Neural progenitor cell (in vitro differentiated cells): ENCODE data around the gene SCN1A. TPM values are rescaled to one million over a fixed set of nuclear protein-coding genes. Genes with fewer than 3 reads are reported as not detected.

Experiments used
- DNase-seq: peaks from one replicate; pipeline ENCODE4 v3.0.0-alpha.2; 2016; ENCODE audit warnings: low spot score
- H2AFZ ChIP-seq: fragments of 200-600 bp; sonication (generic); replicated peaks from 2 replicates; pipeline ENCODE4 v1.6.1; 2016; ENCODE audit warnings: antibody characterized with exemption
- H3F3A ChIP-seq: fragments of 200-600 bp; sonication (generic); 2 replicates; pipeline ENCODE4 v1.6.1; 2016; ENCODE audit warnings: antibody characterized with exemption, low read depth
- H3K27ac ChIP-seq: fragments of 200-600 bp; sonication (generic); 2 replicates; pipeline ENCODE4 v1.5.1; 2016; ENCODE audit warnings: mild to moderate bottlenecking
- H3K27me3 ChIP-seq: fragments of 200-600 bp; sonication (generic); 2 replicates; pipeline ENCODE4 v1.6.1; 2016; ENCODE audit warnings: mild to moderate bottlenecking, moderate library complexity
- H3K36me3 ChIP-seq: fragments of 200-600 bp; sonication (generic); 2 replicates; pipeline ENCODE4 v1.5.1; 2016
- H3K4me1 ChIP-seq: fragments of 200-600 bp; sonication (generic); 2 replicates; pipeline ENCODE4 v1.6.1; 2016; ENCODE audit warnings: mixed run types
- H3K4me2 ChIP-seq: fragments of 200-600 bp; sonication (generic); 2 replicates; pipeline ENCODE4 v1.6.1; 2016
- H3K4me3 ChIP-seq: fragments of 200-600 bp; sonication (generic); 2 replicates; pipeline ENCODE4 v1.5.1; 2016
- H3K79me2 ChIP-seq: fragments of 200-600 bp; sonication (generic); 2 replicates; pipeline ENCODE4 v1.6.1; 2016; ENCODE audit warnings: low read depth
- H3K9ac ChIP-seq: fragments of 200-600 bp; sonication (generic); 2 replicates; pipeline ENCODE4 v1.6.1; 2016
- H3K9me3 ChIP-seq: fragments of 200-600 bp; sonication (generic); 2 replicates; pipeline ENCODE4 v1.5.1; 2016; ENCODE audit warnings: low read depth
- H4K20me1 ChIP-seq: fragments of 200-600 bp; sonication (generic); 2 replicates; pipeline ENCODE4 v1.6.1; 2016; ENCODE audit warnings: low read depth
- H3K27ac Mint-ChIP-seq: 3 replicates; pipeline ENCODE4 v1.8.0; 2021; ENCODE audit warnings: mixed read lengths
- H3K27me3 Mint-ChIP-seq: 2 replicates; pipeline ENCODE4 v1.8.0; 2022; ENCODE audit warnings: low read depth, mild to moderate bottlenecking, inconsistent platforms, moderate library complexity, mixed read lengths; ENCODE audit not compliant: insufficient read depth
- H3K36me3 Mint-ChIP-seq: 3 replicates; pipeline ENCODE4 v1.8.0; 2021; ENCODE audit warnings: mixed read lengths
- H3K4me1 Mint-ChIP-seq: 3 replicates; pipeline ENCODE4 v1.8.0; 2021; ENCODE audit warnings: mixed read lengths
- H3K4me3 Mint-ChIP-seq: 3 replicates; pipeline ENCODE4 v1.8.0; 2021; ENCODE audit warnings: mild to moderate bottlenecking, moderate library complexity, mixed read lengths
- H3K9me3 Mint-ChIP-seq: 3 replicates; pipeline ENCODE4 v1.8.0; 2020; ENCODE audit warnings: mixed read lengths
- EZH2 ChIP-seq: fragments of 200-600 bp; sonication (generic); IDR thresholded peaks from 2 replicates; pipeline ENCODE4 v1.6.1; 2017; ENCODE audit warnings: antibody characterized with exemption, mild to moderate bottlenecking, moderate library complexity
- EZH2phosphoT487 ChIP-seq: fragments of 200-600 bp; sonication (generic); IDR thresholded peaks from 2 replicates; pipeline ENCODE4 v1.6.1; 2017; ENCODE audit warnings: antibody characterized with exemption
- total RNA-seq: library from RNA; depleted of rRNA; stranded (reverse); fragments of >200 nt; gene quantifications from 2 replicates; pipeline ENCODE4 v1.2.3, GENCODE V29; 2015; ENCODE audit warnings: low replicate concordance
- TF ChIP-seq, protein P1 (sequence below): fragments of 200-600 bp; sonication (generic); IDR thresholded peaks from 2 replicates; pipeline ENCODE4 v1.5.1; 2017; ENCODE audit warnings: antibody characterized with exemption, mild to moderate bottlenecking

SCN1A gene
- total RNA-seq, 1 donor from 2014 or later: 2.7 TPM

DNA sequence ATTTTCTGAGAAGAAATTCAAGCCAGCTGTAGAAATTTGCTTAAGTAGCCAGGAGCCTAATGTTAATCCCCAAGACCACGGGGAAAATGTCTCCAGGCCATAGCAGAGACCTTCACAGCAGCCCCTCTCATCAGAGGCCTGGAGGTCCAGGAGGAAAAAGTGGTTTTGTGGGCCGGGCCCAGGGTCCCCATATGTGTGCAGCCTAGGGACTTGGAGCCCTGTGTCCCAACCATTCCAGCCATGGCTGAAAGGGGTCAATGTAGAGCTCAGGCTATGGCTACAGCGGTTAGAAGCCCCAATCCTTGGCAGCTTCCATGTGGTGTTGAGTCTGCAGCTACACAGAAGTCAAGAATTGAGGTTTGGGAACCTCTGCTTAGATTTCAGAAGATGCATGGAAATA, 160.1 kb downstream of the SCN1A start:
- Histone ChIP-seq H3K4me2 (no peak overlapping the region), H3K36me3 (no peaks in the 10 kb centered on the region), H3F3A (no peaks in the 10 kb centered on the region), H3K27me3 (no peaks in the 10 kb centered on the region), H3K79me2 (no peaks in the 10 kb centered on the region), H4K20me1 (no peaks in the 10 kb centered on the region), H3K27ac (no peak overlapping the region), H3K4me3 (no peak overlapping the region), H3K9ac (no peak overlapping the region), H3K9me3 (no peaks in the 10 kb centered on the region), H2AFZ (no peak overlapping the region), H3K4me1 (no peaks in the 10 kb centered on the region)
- Mint-ChIP-seq H3K4me3 (no peak overlapping the region), H3K36me3 (no peaks in the 10 kb centered on the region), H3K9me3 (peaks cover 8% of the 10 kb centered on the region), H3K27ac (no peak overlapping the region), H3K27me3 (no peaks in the 10 kb centered on the region), H3K4me1 (no peaks in the 10 kb centered on the region)
- no peak for DNase-seq
- TF ChIP-seq EZH2phosphoT487 (no peak), EZH2 (no peak)
- TF ChIP-seq, protein P1, sequence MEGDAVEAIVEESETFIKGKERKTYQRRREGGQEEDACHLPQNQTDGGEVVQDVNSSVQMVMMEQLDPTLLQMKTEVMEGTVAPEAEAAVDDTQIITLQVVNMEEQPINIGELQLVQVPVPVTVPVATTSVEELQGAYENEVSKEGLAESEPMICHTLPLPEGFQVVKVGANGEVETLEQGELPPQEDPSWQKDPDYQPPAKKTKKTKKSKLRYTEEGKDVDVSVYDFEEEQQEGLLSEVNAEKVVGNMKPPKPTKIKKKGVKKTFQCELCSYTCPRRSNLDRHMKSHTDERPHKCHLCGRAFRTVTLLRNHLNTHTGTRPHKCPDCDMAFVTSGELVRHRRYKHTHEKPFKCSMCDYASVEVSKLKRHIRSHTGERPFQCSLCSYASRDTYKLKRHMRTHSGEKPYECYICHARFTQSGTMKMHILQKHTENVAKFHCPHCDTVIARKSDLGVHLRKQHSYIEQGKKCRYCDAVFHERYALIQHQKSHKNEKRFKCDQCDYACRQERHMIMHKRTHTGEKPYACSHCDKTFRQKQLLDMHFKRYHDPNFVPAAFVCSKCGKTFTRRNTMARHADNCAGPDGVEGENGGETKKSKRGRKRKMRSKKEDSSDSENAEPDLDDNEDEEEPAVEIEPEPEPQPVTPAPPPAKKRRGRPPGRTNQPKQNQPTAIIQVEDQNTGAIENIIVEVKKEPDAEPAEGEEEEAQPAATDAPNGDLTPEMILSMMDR: no peak

DNA sequence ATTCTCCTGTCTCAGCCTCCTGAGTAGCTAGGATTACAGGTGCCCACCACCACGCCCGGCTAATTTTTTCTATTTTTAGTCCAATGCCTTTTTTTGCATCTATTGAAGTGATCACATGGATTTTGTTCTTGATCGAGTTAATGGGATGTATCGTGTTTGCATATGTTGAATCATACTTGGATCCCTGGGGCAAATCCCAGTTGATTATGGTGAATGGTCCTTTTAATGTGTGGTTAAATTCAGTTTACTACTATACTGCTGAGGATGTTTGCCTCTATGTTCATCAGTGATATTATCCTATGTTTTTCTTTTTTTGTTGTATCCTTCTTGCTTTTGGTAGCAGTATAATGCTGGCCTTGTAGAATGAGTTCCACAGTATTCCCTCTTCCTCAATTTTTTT, 166.0 kb downstream of the SCN1A start:
- H3K27ac ChIP-seq: no peak overlapping the region
- H3K4me1 ChIP-seq: no peaks in the 10 kb centered on the region
- no peaks in the 10 kb centered on the region for H3K9me3 ChIP-seq
- no peaks in the 10 kb centered on the region for H3K36me3 ChIP-seq
- Mint-ChIP-seq H3K4me3 (no peak overlapping the region), H3K9me3 (peaks cover 6% of the 10 kb centered on the region), H3K36me3 (peaks cover 1% of the 10 kb centered on the region), H3K27ac (no peak overlapping the region), H3K4me1 (no peaks in the 10 kb centered on the region), H3K27me3 (no peaks in the 10 kb centered on the region)
- no peak for DNase-seq
- no peaks in the 10 kb centered on the region for H3F3A ChIP-seq
- H3K4me3 ChIP-seq: no peak overlapping the region
- H3K27me3 ChIP-seq: no peaks in the 10 kb centered on the region
- H3K4me2 ChIP-seq: no peak overlapping the region
- H3K79me2 ChIP-seq: no peaks in the 10 kb centered on the region
- H2AFZ ChIP-seq: no peak overlapping the region
- no peak overlapping the region for H3K9ac ChIP-seq
- TF ChIP-seq EZH2phosphoT487 (no peak), EZH2 (no peak)
- TF ChIP-seq, protein P1: no peak
- no peaks in the 10 kb centered on the region for H4K20me1 ChIP-seq

DNA sequence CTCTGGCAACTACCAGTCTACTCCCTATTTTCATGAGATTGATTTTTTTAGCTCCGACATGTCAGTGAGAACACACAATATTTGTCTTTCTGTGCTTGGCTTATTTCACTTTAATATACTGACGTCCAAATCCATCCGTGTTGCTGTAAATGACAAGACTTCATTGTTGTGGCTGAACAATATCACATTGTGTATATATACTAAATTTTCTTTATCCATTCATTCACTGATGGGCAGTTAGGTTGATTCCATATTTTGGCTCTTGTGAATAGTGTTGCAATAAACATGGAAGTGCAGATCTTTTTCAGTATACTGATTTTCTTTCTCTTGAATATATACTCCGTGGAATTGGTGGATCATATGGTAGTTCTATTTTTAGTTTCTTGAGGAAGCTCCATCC, 168.4 kb downstream of the SCN1A start:
- peaks cover 1% of the 10 kb centered on the region for H3K36me3 Mint-ChIP-seq
- no peak overlapping the region for H2AFZ ChIP-seq
- H4K20me1 ChIP-seq: no peaks in the 10 kb centered on the region
- peaks cover 6% of the 10 kb centered on the region for H3F3A ChIP-seq
- H3K79me2 ChIP-seq: no peaks in the 10 kb centered on the region
- no peak overlapping the region for H3K4me2 ChIP-seq
- H3K4me1 Mint-ChIP-seq: peaks cover 11% of the 10 kb centered on the region
- no peak overlapping the region for H3K4me3 ChIP-seq
- H3K27ac ChIP-seq: no peak overlapping the region
- no peak for DNase-seq
- peaks cover 9% of the 10 kb centered on the region for H3K27me3 ChIP-seq
- H3K27ac Mint-ChIP-seq: no peak overlapping the region
- TF ChIP-seq EZH2 (no peak), EZH2phosphoT487 (no peak)
- TF ChIP-seq, protein P1: no peak
- H3K9ac ChIP-seq: no peak overlapping the region
- H3K9me3 Mint-ChIP-seq: peaks cover 6% of the 10 kb centered on the region
- no peak overlapping the region for H3K4me3 Mint-ChIP-seq
- peaks cover 5% of the 10 kb centered on the region for H3K4me1 ChIP-seq
- no peaks in the 10 kb centered on the region for H3K9me3 ChIP-seq
- H3K27me3 Mint-ChIP-seq: no peaks in the 10 kb centered on the region
- no peaks in the 10 kb centered on the region for H3K36me3 ChIP-seq
